ENCODE results near the gene PEX14.

The PEX14 gene

DNA sequence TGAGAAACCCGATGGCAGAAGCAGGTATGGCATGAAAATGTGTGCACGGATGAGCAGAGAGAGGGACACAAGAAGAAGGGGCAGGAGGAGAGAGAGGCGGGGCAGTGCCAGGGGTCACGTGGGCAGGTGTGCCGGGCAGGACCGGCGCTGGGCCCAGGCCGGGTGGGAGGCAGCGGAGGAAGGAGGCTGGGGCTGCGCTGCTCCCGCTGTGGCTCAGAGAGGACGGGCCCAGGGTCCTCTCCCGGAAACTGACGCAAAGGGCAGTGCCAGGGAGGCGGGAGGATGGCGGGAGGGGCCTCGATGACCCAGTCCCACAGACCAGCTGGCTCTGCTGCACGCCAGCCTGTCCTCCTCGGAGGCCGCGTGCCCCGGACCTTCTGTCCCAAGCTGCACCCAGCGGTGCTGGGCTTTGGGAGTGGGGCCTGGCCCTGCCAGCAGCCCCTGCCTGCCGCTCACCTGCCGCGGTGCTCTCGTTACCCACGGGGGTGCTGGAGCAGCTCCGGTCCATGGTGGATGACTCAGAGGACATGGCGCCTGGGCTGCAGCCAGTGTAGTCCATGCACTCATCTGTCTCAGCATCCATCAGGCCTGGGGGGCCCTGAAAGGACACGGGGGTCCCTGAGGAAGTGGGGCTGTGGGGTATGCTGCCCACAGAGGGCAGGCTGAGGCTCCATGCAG, 167.8 kb downstream of the PEX14 start:
- TF ChIP-seq MAX (IDR thresholded peaks at IDR 0.05; ENCODE audit: low read depth, low read length) = no peak
- TF ChIP-seq POLR2A (IDR thresholded peaks at IDR 0.05; ENCODE audit: extremely low read depth, insufficient read length) = no peak
- TF ChIP-seq, protein P1, sequence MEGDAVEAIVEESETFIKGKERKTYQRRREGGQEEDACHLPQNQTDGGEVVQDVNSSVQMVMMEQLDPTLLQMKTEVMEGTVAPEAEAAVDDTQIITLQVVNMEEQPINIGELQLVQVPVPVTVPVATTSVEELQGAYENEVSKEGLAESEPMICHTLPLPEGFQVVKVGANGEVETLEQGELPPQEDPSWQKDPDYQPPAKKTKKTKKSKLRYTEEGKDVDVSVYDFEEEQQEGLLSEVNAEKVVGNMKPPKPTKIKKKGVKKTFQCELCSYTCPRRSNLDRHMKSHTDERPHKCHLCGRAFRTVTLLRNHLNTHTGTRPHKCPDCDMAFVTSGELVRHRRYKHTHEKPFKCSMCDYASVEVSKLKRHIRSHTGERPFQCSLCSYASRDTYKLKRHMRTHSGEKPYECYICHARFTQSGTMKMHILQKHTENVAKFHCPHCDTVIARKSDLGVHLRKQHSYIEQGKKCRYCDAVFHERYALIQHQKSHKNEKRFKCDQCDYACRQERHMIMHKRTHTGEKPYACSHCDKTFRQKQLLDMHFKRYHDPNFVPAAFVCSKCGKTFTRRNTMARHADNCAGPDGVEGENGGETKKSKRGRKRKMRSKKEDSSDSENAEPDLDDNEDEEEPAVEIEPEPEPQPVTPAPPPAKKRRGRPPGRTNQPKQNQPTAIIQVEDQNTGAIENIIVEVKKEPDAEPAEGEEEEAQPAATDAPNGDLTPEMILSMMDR (IDR thresholded peaks at IDR 0.05; ENCODE audit: low read depth, low read length) = no peak
- TF ChIP-seq MYC (IDR thresholded peaks at IDR 0.05; ENCODE audit: low read depth, low read length) = no peak
- no peak overlapping the region for H3K4me3 ChIP-seq (ENCODE audit: low read depth, low read length)
- no peak for DNase-seq (ENCODE audit: low read depth)

GRCh38 chr1:10643607-10644306, 169.0 kb downstream of the PEX14 start:
- no peak overlapping the region for H3K4me3 ChIP-seq (ENCODE audit: low read depth, low read length)
- no peak for DNase-seq (ENCODE audit: low read depth)
- TF ChIP-seq MYC (IDR thresholded peaks at IDR 0.05; ENCODE audit: low read depth, low read length) (no peak), MAX (IDR thresholded peaks at IDR 0.05; ENCODE audit: low read depth, low read length) (no peak), POLR2A (IDR thresholded peaks at IDR 0.05; ENCODE audit: extremely low read depth, insufficient read length) (no peak)
- TF ChIP-seq, protein P1 (IDR thresholded peaks at IDR 0.05; ENCODE audit: low read depth, low read length) = no peak

- H3K4me3 ChIP-seq (ENCODE audit: low read depth, low read length) = no peak overlapping the region
- DNase-seq (ENCODE audit: low read depth) = peak; percentile 54
- TF ChIP-seq POLR2A (IDR thresholded peaks at IDR 0.05; ENCODE audit: extremely low read depth, insufficient read length) = no peak
- TF ChIP-seq, protein P1 (IDR thresholded peaks at IDR 0.05; ENCODE audit: low read depth, low read length) = no peak
- TF ChIP-seq MAX (IDR thresholded peaks at IDR 0.05; ENCODE audit: low read depth, low read length) = no peak
- no peak for TF ChIP-seq MYC (IDR thresholded peaks at IDR 0.05; ENCODE audit: low read depth, low read length)
Observed at GRCh38 chr1:10644307-10645128, 169.8 kb downstream of the PEX14 start.

- DNase-seq (ENCODE audit: low read depth) = peak; percentile 79
- H3K4me3 ChIP-seq (ENCODE audit: low read depth, low read length) = no peak overlapping the region
- TF ChIP-seq, protein P1 (IDR thresholded peaks at IDR 0.05; ENCODE audit: low read depth, low read length) = no peak
- TF ChIP-seq MAX (IDR thresholded peaks at IDR 0.05; ENCODE audit: low read depth, low read length) = no peak
- no peak for TF ChIP-seq MYC (IDR thresholded peaks at IDR 0.05; ENCODE audit: low read depth, low read length)
Observed at GRCh38 chr1:10646347-10646861, 171.7 kb downstream of the PEX14 start.

GRCh38 chr1:10647414-10648170, 172.8 kb downstream of the PEX14 start:
- H3K4me3 ChIP-seq (ENCODE audit: low read depth, low read length) = no peak overlapping the region
- DNase-seq (ENCODE audit: low read depth) = no peak
- TF ChIP-seq, protein P1 (IDR thresholded peaks at IDR 0.05; ENCODE audit: low read depth, low read length) = no peak
- TF ChIP-seq POLR2A (IDR thresholded peaks at IDR 0.05; ENCODE audit: extremely low read depth, insufficient read length) (no peak), MYC (IDR thresholded peaks at IDR 0.05; ENCODE audit: low read depth, low read length) (no peak)
